ENCODE results near the gene RACK1.

- TF ChIP-seq ZBTB7A (IDR thresholded peaks at IDR 0.05; ENCODE audit: low read depth) (no peak), TEAD4 (IDR thresholded peaks at IDR 0.05) (no peak), RAD21 (IDR thresholded peaks at IDR 0.05; ENCODE audit: low read depth) (no peak), NFIC (IDR thresholded peaks at IDR 0.05) (no peak), EP300 (IDR thresholded peaks at IDR 0.05; ENCODE audit: borderline replicate concordance) (no peak), YY1 (IDR thresholded peaks at IDR 0.05; ENCODE audit: low read depth) (no peak)
Observed at GRCh38 chr5:181199881-181200638, 43.6 kb downstream of the RACK1 start.
